HG03045 (cell line): ENCODE data around the gene ATXN1.
A peak's percentile ranks its signal among the peaks of the same experiment; 100 is the strongest.
"Not testable (repeated sequence)": the region's sequence is repeated elsewhere in the genome, so short reads cannot be mapped to it uniquely, and the experiment has no call there.

Experiments
- ATAC-seq: cut with Tn5 transposase; IDR thresholded peaks from one replicate; pipeline ENCODE4 v1.9.1; 2021; ENCODE audit warnings: mild to moderate bottlenecking, moderate library complexity; ENCODE audit not compliant: unreplicated experiment

Gene ATXN1

GRCh38 chr6:16760516-16761470, at the start of gene ATXN1:
Gene ATXN1 (minus strand): TSS chr6:16761460.
- peak; percentile 12 for ATAC-seq

GRCh38 chr6:16810411-16810810, 49.2 kb upstream of the ATXN1 start:
- no peak for ATAC-seq

GRCh38 chr6:16809753-16810358, 48.6 kb upstream of the ATXN1 start:
- ATAC-seq = no peak

GRCh38 chr6:16807956-16808355, 46.7 kb upstream of the ATXN1 start:
- no peak for ATAC-seq

- no peak for ATAC-seq
Measured at GRCh38 chr6:16806363-16806762, 45.1 kb upstream of the ATXN1 start.

- no peak for ATAC-seq
Measured at GRCh38 chr6:16805243-16805950, 44.1 kb upstream of the ATXN1 start.

- no peak for ATAC-seq
Measured at GRCh38 chr6:16804546-16805242, 43.4 kb upstream of the ATXN1 start.

GRCh38 chr6:16803294-16804200, 42.3 kb upstream of the ATXN1 start:
- no peak for ATAC-seq

- no peak for ATAC-seq
Measured at GRCh38 chr6:16802071-16802470, 40.8 kb upstream of the ATXN1 start.

- ATAC-seq = no peak
Measured at GRCh38 chr6:16800942-16801341, 39.7 kb upstream of the ATXN1 start.

GRCh38 chr6:16800341-16800740, 39.1 kb upstream of the ATXN1 start:
- ATAC-seq = no peak

- no peak for ATAC-seq
Measured at GRCh38 chr6:16799279-16800193, 38.3 kb upstream of the ATXN1 start.

- no peak for ATAC-seq
Measured at GRCh38 chr6:16793828-16794412, 32.7 kb upstream of the ATXN1 start.

GRCh38 chr6:16789329-16790038, 28.2 kb upstream of the ATXN1 start:
- ATAC-seq = no peak

GRCh38 chr6:16787128-16787682, 25.9 kb upstream of the ATXN1 start:
- no peak for ATAC-seq

- ATAC-seq = no peak
Measured at GRCh38 chr6:16785496-16785895, 24.2 kb upstream of the ATXN1 start.

GRCh38 chr6:16784957-16785356, 23.7 kb upstream of the ATXN1 start:
- ATAC-seq = not testable (repeated sequence)
